ENCODE results near the gene SLC36A1. TPM values are rescaled to one million over a fixed set of nuclear protein-coding genes. Genes with fewer than 3 reads are reported as not detected.

The SLC36A1 gene
- total RNA-seq, 2 donors from 2014 or later = 15.4 to 33.3 TPM

DNA sequence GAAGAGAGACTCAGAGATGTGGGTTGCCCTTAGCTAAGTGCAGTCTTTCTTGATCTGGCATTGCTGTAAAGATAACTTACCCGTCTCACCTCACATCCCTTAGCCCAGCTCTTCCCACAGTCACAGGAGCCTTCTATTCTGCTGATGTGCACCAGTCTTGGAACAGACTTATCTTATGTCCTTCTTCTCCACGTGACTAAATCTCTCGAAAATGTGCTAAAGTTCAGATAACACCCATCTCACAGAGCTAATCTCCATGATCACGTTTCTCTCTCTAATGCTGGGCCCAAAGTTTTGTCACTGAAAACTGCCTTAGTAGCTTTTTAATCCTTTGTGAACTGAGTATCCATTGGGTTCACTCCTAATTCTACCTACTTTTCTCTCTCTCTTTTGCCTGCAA, 16.7 kb downstream of the SLC36A1 start:
- H3K27me3 Mint-ChIP-seq (ENCODE audit: insufficient read depth) = no peaks in the 10 kb centered on the region
- H3K36me3 Mint-ChIP-seq (ENCODE audit: low read depth) = peaks cover 55% of the 10 kb centered on the region
- H3K36me3 ChIP-seq (ENCODE audit: control insufficient read depth, insufficient read depth, low read length) = peaks cover 52% of the 10 kb centered on the region
- no peak overlapping the region for H3K27ac Mint-ChIP-seq
- peaks cover 3% of the 10 kb centered on the region for H3K4me1 ChIP-seq (ENCODE audit: control insufficient read depth, insufficient read depth, low read length)
- H3K9me3 Mint-ChIP-seq = no peaks in the 10 kb centered on the region
- no peak for DNase-seq
- H3K4me3 Mint-ChIP-seq = no peak overlapping the region
- no peak overlapping the region for H3K9ac ChIP-seq (ENCODE audit: extremely low read depth, low read length, poor library complexity, severe bottlenecking)
- WGBS, 2 experiments (ENCODE audit: insufficient coverage in 1 of 2, insufficient read length in 1 of 2) = 89 to 92% methylated on average over 4 of the region's 4 CpGs
- TF ChIP-seq, protein P1, sequence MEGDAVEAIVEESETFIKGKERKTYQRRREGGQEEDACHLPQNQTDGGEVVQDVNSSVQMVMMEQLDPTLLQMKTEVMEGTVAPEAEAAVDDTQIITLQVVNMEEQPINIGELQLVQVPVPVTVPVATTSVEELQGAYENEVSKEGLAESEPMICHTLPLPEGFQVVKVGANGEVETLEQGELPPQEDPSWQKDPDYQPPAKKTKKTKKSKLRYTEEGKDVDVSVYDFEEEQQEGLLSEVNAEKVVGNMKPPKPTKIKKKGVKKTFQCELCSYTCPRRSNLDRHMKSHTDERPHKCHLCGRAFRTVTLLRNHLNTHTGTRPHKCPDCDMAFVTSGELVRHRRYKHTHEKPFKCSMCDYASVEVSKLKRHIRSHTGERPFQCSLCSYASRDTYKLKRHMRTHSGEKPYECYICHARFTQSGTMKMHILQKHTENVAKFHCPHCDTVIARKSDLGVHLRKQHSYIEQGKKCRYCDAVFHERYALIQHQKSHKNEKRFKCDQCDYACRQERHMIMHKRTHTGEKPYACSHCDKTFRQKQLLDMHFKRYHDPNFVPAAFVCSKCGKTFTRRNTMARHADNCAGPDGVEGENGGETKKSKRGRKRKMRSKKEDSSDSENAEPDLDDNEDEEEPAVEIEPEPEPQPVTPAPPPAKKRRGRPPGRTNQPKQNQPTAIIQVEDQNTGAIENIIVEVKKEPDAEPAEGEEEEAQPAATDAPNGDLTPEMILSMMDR (conservative IDR thresholded peaks at IDR 0.05) = no peak
- no peak overlapping the region for H3K27ac ChIP-seq (ENCODE audit: low read depth, low read length)
- no peaks in the 10 kb centered on the region for H3K27me3 ChIP-seq (ENCODE audit: control insufficient read depth, insufficient read depth, low read length, poor library complexity, severe bottlenecking)
- H3K9me3 ChIP-seq (ENCODE audit: control insufficient read depth, low read length) = no peaks in the 10 kb centered on the region
- no peak overlapping the region for H3K4me3 ChIP-seq (ENCODE audit: low read length)
- no peaks in the 10 kb centered on the region for H3K4me1 Mint-ChIP-seq

DNA sequence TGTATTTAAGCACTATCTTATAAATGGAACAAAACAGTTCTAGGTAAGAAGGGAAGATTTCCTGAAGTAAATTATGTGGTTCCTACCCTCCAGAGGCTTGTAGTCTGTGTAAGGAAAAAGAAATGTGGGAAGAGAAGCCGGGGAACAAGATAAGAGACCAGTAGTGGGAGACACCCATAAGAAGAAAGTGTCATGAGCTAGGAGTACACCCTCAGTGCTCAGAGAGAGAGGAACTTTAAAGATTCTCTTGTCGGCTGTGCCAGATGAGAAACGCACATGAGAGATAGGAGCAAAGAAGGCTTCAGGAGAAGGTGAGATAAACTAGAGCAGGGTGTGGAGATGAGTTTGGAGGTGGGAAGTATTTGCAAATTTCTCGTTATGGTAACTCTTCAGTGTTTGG, 18.1 kb downstream of the SLC36A1 start:
- DNase-seq = no peak
- Mint-ChIP-seq H3K36me3 (ENCODE audit: low read depth) (peaks cover 52% of the 10 kb centered on the region), H3K9me3 (no peaks in the 10 kb centered on the region), H3K4me1 (no peaks in the 10 kb centered on the region), H3K4me3 (no peak overlapping the region), H3K27ac (no peak overlapping the region), H3K27me3 (ENCODE audit: insufficient read depth) (no peaks in the 10 kb centered on the region)
- 92 to 98% methylated on average over 3 to 4 of the region's 4 CpGs for WGBS, 2 experiments (ENCODE audit: insufficient coverage in 1 of 2, insufficient read length in 1 of 2)
- Histone ChIP-seq H3K4me3 (ENCODE audit: low read length) (no peak overlapping the region), H3K9me3 (ENCODE audit: control insufficient read depth, low read length) (no peaks in the 10 kb centered on the region), H3K27me3 (ENCODE audit: control insufficient read depth, insufficient read depth, low read length, poor library complexity, severe bottlenecking) (no peaks in the 10 kb centered on the region), H3K4me1 (ENCODE audit: control insufficient read depth, insufficient read depth, low read length) (no peaks in the 10 kb centered on the region), H3K9ac (ENCODE audit: extremely low read depth, low read length, poor library complexity, severe bottlenecking) (no peak overlapping the region), H3K27ac (ENCODE audit: low read depth, low read length) (no peak overlapping the region), H3K36me3 (ENCODE audit: control insufficient read depth, insufficient read depth, low read length) (peaks cover 58% of the 10 kb centered on the region)
- TF ChIP-seq, protein P1 (conservative IDR thresholded peaks at IDR 0.05) = no peak

DNA sequence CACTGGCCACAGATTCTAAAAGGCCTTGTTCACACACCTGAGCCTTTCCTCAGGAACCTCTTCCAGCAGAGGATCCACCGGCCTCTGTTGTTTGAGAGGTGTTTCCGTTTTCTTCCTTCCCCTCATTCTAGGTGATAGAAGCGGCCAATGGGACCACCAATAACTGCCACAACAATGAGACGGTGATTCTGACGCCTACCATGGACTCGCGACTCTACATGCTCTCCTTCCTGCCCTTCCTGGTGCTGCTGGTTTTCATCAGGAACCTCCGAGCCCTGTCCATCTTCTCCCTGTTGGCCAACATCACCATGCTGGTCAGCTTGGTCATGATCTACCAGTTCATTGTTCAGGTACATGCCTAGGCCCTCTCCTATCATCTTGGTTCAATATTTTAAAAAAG, 20.2 kb downstream of the SLC36A1 start:
- H3K9me3 Mint-ChIP-seq = no peaks in the 10 kb centered on the region
- no peaks in the 10 kb centered on the region for H3K4me1 ChIP-seq (ENCODE audit: control insufficient read depth, insufficient read depth, low read length)

More for the DNA sequence above, 20.2 kb downstream of the SLC36A1 start:
- 96 to 98% methylated on average over 5 to 8 of the region's 8 CpGs for WGBS, 2 experiments (ENCODE audit: insufficient coverage in 1 of 2, insufficient read length in 1 of 2)
- TF ChIP-seq, protein P1 (conservative IDR thresholded peaks at IDR 0.05) = no peak
- H3K9ac ChIP-seq (ENCODE audit: extremely low read depth, low read length, poor library complexity, severe bottlenecking) = no peak overlapping the region
- H3K4me1 Mint-ChIP-seq = no peaks in the 10 kb centered on the region
- no peak overlapping the region for H3K27ac Mint-ChIP-seq
- no peaks in the 10 kb centered on the region for H3K9me3 ChIP-seq (ENCODE audit: control insufficient read depth, low read length)
- peaks cover 66% of the 10 kb centered on the region for H3K36me3 ChIP-seq (ENCODE audit: control insufficient read depth, insufficient read depth, low read length)
- no peaks in the 10 kb centered on the region for H3K27me3 Mint-ChIP-seq (ENCODE audit: insufficient read depth)
- no peak overlapping the region for H3K4me3 ChIP-seq (ENCODE audit: low read length)
- peaks cover 59% of the 10 kb centered on the region for H3K36me3 Mint-ChIP-seq (ENCODE audit: low read depth)
- no peak overlapping the region for H3K4me3 Mint-ChIP-seq
- H3K27me3 ChIP-seq (ENCODE audit: control insufficient read depth, insufficient read depth, low read length, poor library complexity, severe bottlenecking) = no peaks in the 10 kb centered on the region
- no peak overlapping the region for H3K27ac ChIP-seq (ENCODE audit: low read depth, low read length)
- DNase-seq = no peak
